Endothelial cell (in vitro differentiated cells): Measurements from ENCODE around the gene PDS5A. TPM values are rescaled to one million over a fixed set of nuclear protein-coding genes. Genes with fewer than 3 reads are reported as not detected.
"Not testable (repeated sequence)": the region's sequence is repeated elsewhere in the genome, so short reads cannot be mapped to it uniquely, and the experiment has no call there.

ENCODE experiments used
- DNase-seq: peaks from one replicate; pipeline ENCODE4 v3.0.0; 2021; ENCODE audit warnings: low spot score
- H3K27ac Mint-ChIP-seq: one replicate; pipeline ENCODE4 v1.8.0; 2021; ENCODE audit warnings: mixed read lengths, inconsistent platforms; ENCODE audit not compliant: unreplicated experiment
- H3K27me3 Mint-ChIP-seq: one replicate; pipeline ENCODE4 v1.8.0; 2021; ENCODE audit warnings: mild to moderate bottlenecking, moderate library complexity, mixed read lengths, inconsistent platforms; ENCODE audit not compliant: unreplicated experiment
- H3K36me3 Mint-ChIP-seq: one replicate; pipeline ENCODE4 v1.8.0; 2021; ENCODE audit warnings: mild to moderate bottlenecking, low read depth, mixed read lengths, inconsistent platforms; ENCODE audit not compliant: unreplicated experiment
- H3K4me1 Mint-ChIP-seq: one replicate; pipeline ENCODE4 v1.8.0; 2021; ENCODE audit warnings: mild to moderate bottlenecking, mixed read lengths, inconsistent platforms; ENCODE audit not compliant: unreplicated experiment
- H3K4me3 Mint-ChIP-seq: one replicate; pipeline ENCODE4 v1.8.0; 2021; ENCODE audit warnings: mild to moderate bottlenecking, mixed read lengths, inconsistent platforms; ENCODE audit not compliant: unreplicated experiment
- H3K9me3 Mint-ChIP-seq: one replicate; pipeline ENCODE4 v1.8.0; 2021; ENCODE audit warnings: mixed read lengths, inconsistent platforms; ENCODE audit not compliant: unreplicated experiment
- CTCF ChIP-seq: fragments of 200-600 bp; sonication (generic); IDR thresholded peaks from one replicate; pipeline ENCODE4 v1.5.0; 2021; ENCODE audit warnings: antibody characterized with exemption; ENCODE audit not compliant: unreplicated experiment
- total RNA-seq: library from RNA; stranded (reverse); fragmentation: NEBNext Ultra II Directional; extraction: Animal tissue kit (Norgen Biotek cat#: 25700); gene quantifications from one replicate; pipeline ENCODE4 v1.2.1, GENCODE V29; 2021; ENCODE audit not compliant: unreplicated experiment

The PDS5A gene
- total RNA-seq, 1 donor from 2014 or later, result 57.1 TPM

- no peaks in the 10 kb centered on the region for H3K27me3 Mint-ChIP-seq
- peaks cover 27% of the 10 kb centered on the region for H3K36me3 Mint-ChIP-seq
- DNase-seq, result no peak
- H3K4me3 Mint-ChIP-seq, result no peak overlapping the region
- no peaks in the 10 kb centered on the region for H3K9me3 Mint-ChIP-seq
- no peaks in the 10 kb centered on the region for H3K4me1 Mint-ChIP-seq
- TF ChIP-seq CTCF, result no peak
- H3K27ac Mint-ChIP-seq, result no peak overlapping the region
Measured at GRCh38 chr4:39850727-39851126, 127.0 kb downstream of the PDS5A start.

GRCh38 chr4:39846705-39847104, 131.0 kb downstream of the PDS5A start:
- Mint-ChIP-seq H3K27ac (no peak overlapping the region), H3K4me1 (no peaks in the 10 kb centered on the region), H3K4me3 (no peak overlapping the region), H3K27me3 (no peaks in the 10 kb centered on the region), H3K9me3 (no peaks in the 10 kb centered on the region), H3K36me3 (peaks cover 11% of the 10 kb centered on the region)
- no peak for TF ChIP-seq CTCF
- DNase-seq, result no peak

- H3K4me1 Mint-ChIP-seq, result no peaks in the 10 kb centered on the region
- no peaks in the 10 kb centered on the region for H3K9me3 Mint-ChIP-seq
- H3K36me3 Mint-ChIP-seq, result peaks cover 14% of the 10 kb centered on the region
- no peak overlapping the region for H3K27ac Mint-ChIP-seq
- no peak overlapping the region for H3K4me3 Mint-ChIP-seq
- DNase-seq, result no peak
- no peak for TF ChIP-seq CTCF
- H3K27me3 Mint-ChIP-seq, result no peaks in the 10 kb centered on the region
Measured at GRCh38 chr4:39846120-39846519, 131.6 kb downstream of the PDS5A start.

GRCh38 chr4:39841894-39842293, 135.8 kb downstream of the PDS5A start:
- no peak for TF ChIP-seq CTCF
- peaks cover 26% of the 10 kb centered on the region for H3K36me3 Mint-ChIP-seq
- H3K4me1 Mint-ChIP-seq, result no peaks in the 10 kb centered on the region
- no peaks in the 10 kb centered on the region for H3K27me3 Mint-ChIP-seq
- H3K4me3 Mint-ChIP-seq, result peak overlapping the region; percentile 74
- no peaks in the 10 kb centered on the region for H3K9me3 Mint-ChIP-seq
- H3K27ac Mint-ChIP-seq, result no peak overlapping the region
- DNase-seq, result no peak

- DNase-seq, H3K9me3 Mint-ChIP-seq, H3K27ac Mint-ChIP-seq, H3K27me3 Mint-ChIP-seq, H3K4me1 Mint-ChIP-seq, H3K4me3 Mint-ChIP-seq: not testable (repeated sequence)
- peaks cover 34% of the 10 kb centered on the region for H3K36me3 Mint-ChIP-seq
Measured at GRCh38 chr4:39840516-39840915, 137.2 kb downstream of the PDS5A start.

GRCh38 chr4:39840027-39840426, 137.7 kb downstream of the PDS5A start:
- peaks cover 1% of the 10 kb centered on the region for H3K27me3 Mint-ChIP-seq
- H3K36me3 Mint-ChIP-seq, result peaks cover 38% of the 10 kb centered on the region

GRCh38 chr4:39838431-39838830, 139.3 kb downstream of the PDS5A start:
- DNase-seq, H3K4me3 Mint-ChIP-seq, H3K27me3 Mint-ChIP-seq, H3K9me3 Mint-ChIP-seq, H3K27ac Mint-ChIP-seq, H3K4me1 Mint-ChIP-seq: not testable (repeated sequence)
- peaks cover 44% of the 10 kb centered on the region for H3K36me3 Mint-ChIP-seq

More at GRCh38 chr4:39840027-39840426, 137.7 kb downstream of the PDS5A start:
- no peak for DNase-seq
- TF ChIP-seq CTCF, result no peak
- no peaks in the 10 kb centered on the region for H3K4me1 Mint-ChIP-seq
- no peaks in the 10 kb centered on the region for H3K9me3 Mint-ChIP-seq
- no peak overlapping the region for H3K27ac Mint-ChIP-seq
- H3K4me3 Mint-ChIP-seq, result no peak overlapping the region
